Upper lobe of right lung (tissue), 1 donor: ENCODE data around the gene RRP15. TPM values are rescaled to one million over a fixed set of nuclear protein-coding genes. Genes with fewer than 3 reads are reported as not detected.

ENCODE experiments used
- ATAC-seq: fragments of 200-7000 bp; cut with Tn5 transposase; one replicate; pipeline ENCODE4 v1.9.1; 2020; ENCODE audit warnings: mild to moderate bottlenecking, moderate library complexity
- DNase-seq: peaks from one replicate; pipeline ENCODE4 v3.0.0-alpha.2; 2020
- H3K27ac ChIP-seq: fragments of 200-600 bp; one replicate; pipeline ENCODE4 v1.8.0; 2022
- H3K27me3 ChIP-seq: fragments of 200-600 bp; one replicate; pipeline ENCODE4 v1.8.0; 2022; ENCODE audit warnings: mild to moderate bottlenecking
- H3K36me3 ChIP-seq: fragments of 200-600 bp; one replicate; pipeline ENCODE4 v1.8.0; 2022
- H3K4me1 ChIP-seq: fragments of 200-600 bp; one replicate; pipeline ENCODE4 v1.8.0; 2022
- H3K4me3 ChIP-seq: fragments of 200-600 bp; one replicate; pipeline ENCODE4 v1.8.0; 2022; ENCODE audit warnings: mild to moderate bottlenecking
- H3K9me3 ChIP-seq: fragments of 200-600 bp; one replicate; pipeline ENCODE4 v1.8.0; 2022
- intact Hi-C: fragments of 100-400 bp; cut with DNase I; formaldehyde crosslinking; loops from one replicate; pipeline ENCODE4 v1.11.0; 2022
- total RNA-seq: library from RNA; stranded (reverse); fragmentation: NEBNext Ultra II Directional; extraction: Animal tissue kit (Norgen Biotek cat#: 25700); gene quantifications from one replicate; pipeline ENCODE4 v1.2.1, GENCODE V29; 2021
- TF ChIP-seq, protein P1 (sequence below): fragments of 200-600 bp; IDR thresholded peaks from one replicate; pipeline ENCODE4 v1.8.0; 2022; ENCODE audit warnings: antibody characterized with exemption
- donor health status: DM: no; HTN: yes; CAD: no; lungs with severe emphysema.

Gene RRP15
- total RNA-seq, 1 donor from 2014 or later, result 16.9 TPM

DNA sequence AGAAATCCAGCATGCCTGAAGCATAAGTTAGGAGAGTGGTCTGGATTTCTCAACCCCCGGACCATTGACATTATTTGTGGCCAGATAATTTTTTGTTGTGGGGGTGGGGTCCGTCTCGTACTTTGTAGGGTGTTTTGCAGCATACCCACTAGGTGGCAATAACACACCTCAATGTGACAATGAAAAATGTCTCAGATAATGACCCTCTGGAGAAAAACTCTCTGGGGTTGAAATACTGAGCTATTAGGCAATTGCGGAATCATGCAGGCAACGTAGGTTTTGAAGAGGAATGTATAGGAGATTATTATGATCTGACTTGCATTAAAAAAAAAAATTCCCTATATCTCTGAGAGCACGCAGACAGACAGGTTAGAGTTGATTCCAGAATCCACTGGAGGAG lies 25.3 kb upstream of the RRP15 start:
- ATAC-seq (peak; percentile 72), DNase-seq (no peak)
- intact Hi-C loops, result no loop called here
- H3K36me3 ChIP-seq, result no peaks in the 10 kb centered on the region
- H3K27ac ChIP-seq, result no peak overlapping the region
- H3K4me1 ChIP-seq, result no peaks in the 10 kb centered on the region
- no peak overlapping the region for H3K4me3 ChIP-seq
- H3K9me3 ChIP-seq, result no peaks in the 10 kb centered on the region
- no peaks in the 10 kb centered on the region for H3K27me3 ChIP-seq
- TF ChIP-seq, protein P1, sequence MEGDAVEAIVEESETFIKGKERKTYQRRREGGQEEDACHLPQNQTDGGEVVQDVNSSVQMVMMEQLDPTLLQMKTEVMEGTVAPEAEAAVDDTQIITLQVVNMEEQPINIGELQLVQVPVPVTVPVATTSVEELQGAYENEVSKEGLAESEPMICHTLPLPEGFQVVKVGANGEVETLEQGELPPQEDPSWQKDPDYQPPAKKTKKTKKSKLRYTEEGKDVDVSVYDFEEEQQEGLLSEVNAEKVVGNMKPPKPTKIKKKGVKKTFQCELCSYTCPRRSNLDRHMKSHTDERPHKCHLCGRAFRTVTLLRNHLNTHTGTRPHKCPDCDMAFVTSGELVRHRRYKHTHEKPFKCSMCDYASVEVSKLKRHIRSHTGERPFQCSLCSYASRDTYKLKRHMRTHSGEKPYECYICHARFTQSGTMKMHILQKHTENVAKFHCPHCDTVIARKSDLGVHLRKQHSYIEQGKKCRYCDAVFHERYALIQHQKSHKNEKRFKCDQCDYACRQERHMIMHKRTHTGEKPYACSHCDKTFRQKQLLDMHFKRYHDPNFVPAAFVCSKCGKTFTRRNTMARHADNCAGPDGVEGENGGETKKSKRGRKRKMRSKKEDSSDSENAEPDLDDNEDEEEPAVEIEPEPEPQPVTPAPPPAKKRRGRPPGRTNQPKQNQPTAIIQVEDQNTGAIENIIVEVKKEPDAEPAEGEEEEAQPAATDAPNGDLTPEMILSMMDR, result peak; percentile 33

DNA sequence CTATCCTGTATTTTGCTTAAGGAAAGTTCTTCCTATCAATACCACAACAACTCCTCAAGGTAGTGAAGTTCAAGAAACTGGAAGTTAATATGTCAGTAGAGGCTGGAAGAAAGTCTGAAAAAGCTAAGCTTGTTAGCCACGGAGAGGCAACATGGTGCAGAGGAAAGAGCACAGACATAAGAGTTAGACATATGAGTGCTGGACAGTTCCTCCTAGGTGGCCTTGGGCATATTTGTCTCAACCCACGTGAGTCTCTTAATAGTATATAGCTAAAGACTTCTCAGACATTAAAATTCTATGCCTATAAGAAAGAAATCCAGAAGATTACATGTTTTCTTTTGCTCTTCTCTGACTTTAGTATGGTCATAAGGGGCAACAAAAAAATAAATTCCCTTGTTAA lies 22.8 kb upstream of the RRP15 start:
- no peak overlapping the region for H3K4me3 ChIP-seq
- ATAC-seq (no peak), DNase-seq (no peak)
- H3K9me3 ChIP-seq, result no peaks in the 10 kb centered on the region
- no peaks in the 10 kb centered on the region for H3K36me3 ChIP-seq
- intact Hi-C loops, result no loop called here
- H3K27ac ChIP-seq, result no peak overlapping the region
- H3K4me1 ChIP-seq, result no peaks in the 10 kb centered on the region
- TF ChIP-seq, protein P1, result no peak
- no peaks in the 10 kb centered on the region for H3K27me3 ChIP-seq

DNA sequence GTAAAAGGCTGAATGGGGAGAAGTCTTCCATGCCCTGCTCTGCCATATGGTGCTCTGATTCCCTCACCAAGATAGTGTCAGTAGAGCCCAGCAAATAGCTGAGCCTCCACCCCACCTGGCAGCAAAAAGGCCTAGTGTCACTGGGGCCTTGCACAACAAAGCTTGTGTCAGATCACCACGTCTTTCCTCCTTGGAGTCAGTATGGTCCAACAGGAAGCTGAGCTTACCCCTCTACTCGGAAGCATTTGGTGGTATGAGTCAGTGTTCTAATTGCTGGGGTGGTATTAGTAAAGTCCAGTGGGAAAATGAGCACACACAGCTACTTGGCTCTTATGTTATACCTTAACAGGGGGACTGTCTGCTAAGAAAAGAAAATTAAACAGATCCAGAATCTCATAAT lies 18.7 kb upstream of the RRP15 start:
- H3K4me3 ChIP-seq, result no peak overlapping the region
- TF ChIP-seq, protein P1, result no peak
- intact Hi-C loops, result no loop called here
- H3K27ac ChIP-seq, result no peak overlapping the region
- H3K4me1 ChIP-seq, result no peaks in the 10 kb centered on the region
- ATAC-seq (no peak), DNase-seq (no peak)
- no peaks in the 10 kb centered on the region for H3K27me3 ChIP-seq
- no peaks in the 10 kb centered on the region for H3K9me3 ChIP-seq
- no peaks in the 10 kb centered on the region for H3K36me3 ChIP-seq

DNA sequence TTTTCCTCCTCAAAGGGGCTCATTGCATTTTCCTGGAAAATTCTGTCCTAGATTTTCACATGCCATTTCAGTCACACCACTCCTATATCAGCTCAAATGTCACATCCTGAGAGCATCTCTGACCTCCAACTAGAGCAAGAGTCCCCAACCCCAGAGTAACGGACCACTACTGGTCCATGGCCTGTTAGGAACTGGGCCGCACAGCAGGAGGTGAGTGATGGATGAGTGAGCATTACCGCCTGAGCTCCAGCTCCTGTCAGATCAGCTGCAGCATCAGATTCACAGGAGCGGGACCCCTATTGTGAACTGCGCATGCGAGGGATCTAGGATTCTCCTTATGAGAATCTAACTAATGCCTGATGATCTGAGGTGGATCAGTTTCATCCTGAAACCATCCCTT lies 12.7 kb upstream of the RRP15 start:
- TF ChIP-seq, protein P1, result no peak
- ATAC-seq (no peak), DNase-seq (no peak)
- Histone ChIP-seq H3K4me1 (no peaks in the 10 kb centered on the region), H3K4me3 (no peak overlapping the region), H3K9me3 (no peaks in the 10 kb centered on the region), H3K36me3 (no peaks in the 10 kb centered on the region), H3K27me3 (no peaks in the 10 kb centered on the region), H3K27ac (no peak overlapping the region)
- intact Hi-C loops, result no loop called here

DNA sequence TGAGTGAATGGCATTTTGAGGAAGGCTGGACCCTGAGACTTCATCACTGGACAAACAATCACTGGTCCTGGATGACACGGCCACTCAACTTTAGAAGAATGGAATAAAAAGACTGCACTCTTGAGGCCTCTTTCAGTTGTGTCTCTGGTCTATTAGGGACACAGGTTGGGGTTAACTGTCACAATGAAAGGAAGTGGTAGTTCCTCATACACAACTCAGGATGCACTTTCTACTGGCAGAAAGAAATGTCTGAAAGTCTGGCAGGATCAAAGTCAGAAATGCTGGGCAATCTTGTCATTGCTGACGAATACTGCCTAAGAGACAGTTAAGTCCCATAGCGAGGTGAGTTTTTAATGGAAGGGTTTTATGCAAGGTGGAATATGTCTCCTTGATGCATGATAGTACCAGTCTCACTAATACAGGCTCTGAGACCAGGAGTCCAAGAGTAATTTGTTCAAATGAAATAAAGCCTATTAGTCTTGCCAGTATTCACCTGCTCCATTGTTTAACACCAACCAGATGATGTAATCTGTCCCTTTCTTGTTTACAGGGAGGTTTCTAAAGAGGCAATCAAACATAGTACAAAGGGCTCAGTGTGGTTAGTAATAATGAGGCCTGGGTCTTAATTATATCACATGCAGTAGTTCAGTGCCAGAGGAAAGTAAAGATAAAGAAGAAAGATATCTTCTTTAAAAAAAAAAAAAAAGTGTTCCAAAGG lies 11.2 kb upstream of the RRP15 start:
- H3K36me3 ChIP-seq, result no peaks in the 10 kb centered on the region
- H3K27ac ChIP-seq, result no peak overlapping the region
- intact Hi-C loops, result no loop called here
- no peak overlapping the region for H3K4me3 ChIP-seq
- TF ChIP-seq, protein P1, result no peak
- no peaks in the 10 kb centered on the region for H3K27me3 ChIP-seq
- H3K4me1 ChIP-seq, result no peaks in the 10 kb centered on the region
- no peak for ATAC-seq
- no peak for DNase-seq
- no peaks in the 10 kb centered on the region for H3K9me3 ChIP-seq

DNA sequence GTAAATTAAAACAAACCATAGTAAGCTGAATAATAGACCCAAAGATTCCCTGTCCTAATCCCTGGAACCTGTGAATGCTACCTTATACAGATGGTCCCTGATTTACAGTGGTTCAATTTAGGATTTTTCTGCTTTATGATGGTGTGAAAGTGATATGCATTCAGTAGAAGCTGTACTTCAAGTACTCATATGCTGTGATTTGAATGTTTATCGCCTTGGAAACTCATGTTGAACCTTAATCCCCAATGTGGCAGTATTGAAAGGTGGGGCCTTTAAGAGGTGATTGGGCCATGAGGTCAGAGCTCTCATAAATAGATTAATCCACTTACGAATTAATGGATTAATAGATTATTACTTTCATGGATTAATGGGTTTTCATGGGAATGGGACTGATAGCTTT lies 10.6 kb upstream of the RRP15 start:
- no peaks in the 10 kb centered on the region for H3K27me3 ChIP-seq
- DNase-seq (no peak), ATAC-seq (no peak)
- H3K36me3 ChIP-seq, result no peaks in the 10 kb centered on the region
- no peaks in the 10 kb centered on the region for H3K4me1 ChIP-seq
- TF ChIP-seq, protein P1, result no peak
- no peak overlapping the region for H3K27ac ChIP-seq
- no peak overlapping the region for H3K4me3 ChIP-seq
- intact Hi-C loops, result no loop called here
- no peaks in the 10 kb centered on the region for H3K9me3 ChIP-seq
